Gastrocnemius medialis (tissue), 4 donors: ENCODE measurements around the gene HOXA6. TPM values are rescaled to one million over a fixed set of nuclear protein-coding genes. Genes with fewer than 3 reads are reported as not detected.

Experiments used
- ATAC-seq, 2 donors: fragments of 150-250 bp; one replicate each; pipeline ENCODE4 v1.9.1; 2016
- DNase-seq, 2 donors: peaks; one replicate each; pipeline ENCODE4 v3.0.0-alpha.2; 2019
- H3K27ac ChIP-seq, 4 donors: fragments of 200-600 bp; sonication (generic); 1 replicate in 1 of 4; 2 replicates in 3 of 4; pipeline ENCODE4 v1.5.1; 2016 to 2018; ENCODE audit warnings: mild to moderate bottlenecking in 2 of 4, moderate library complexity in 1 of 4
- H3K27me3 ChIP-seq, 3 donors: fragments of 200-600 bp; sonication (generic) in 2 of 3; 1 replicate in 1 of 3; 2 replicates in 2 of 3; pipeline versions ENCODE4 v1.5.1 to v1.6.0; 2016 to 2019; ENCODE audit warnings: mild to moderate bottlenecking in 1 of 3, moderate library complexity in 1 of 3
- H3K36me3 ChIP-seq, 2 donors: fragments of 200-600 bp; sonication (generic) in 1 of 2; one replicate each; pipeline ENCODE4 v1.5.1; 2017 to 2018
- H3K4me1 ChIP-seq, 2 donors: fragments of 200-600 bp; sonication (generic) in 1 of 2; one replicate each; pipeline ENCODE4 v1.5.1; 2016 to 2017; ENCODE audit warnings: mild to moderate bottlenecking in 2 of 2
- H3K4me3 ChIP-seq, 4 donors: fragments of 200-600 bp; sonication (generic) in 3 of 4; 1 replicate in 1 of 4; 2 replicates in 3 of 4; pipeline ENCODE4 v1.5.1; 2016 to 2019; ENCODE audit warnings: mild to moderate bottlenecking in 2 of 4
- H3K9me3 ChIP-seq, 3 donors: fragments of 200-600 bp; sonication (generic) in 2 of 3; 1 replicate in 1 of 3; 2 replicates in 2 of 3; pipeline ENCODE4 v1.5.1; 2016 to 2019
- CTCF ChIP-seq, 5 experiments: fragments of 450-650 bp in 3 of 5; fragments of 200-600 bp in 2 of 5; sonication (generic) in 2 of 5; IDR thresholded peaks in 4 of 5; conservative IDR thresholded peaks in 1 of 5; 1 replicate in 4 of 5; 2 replicates in 1 of 5; pipeline ENCODE4 v1.5.1; 2016 to 2019; ENCODE audit warnings: antibody characterized with exemption in 5 of 5, mild to moderate bottlenecking in 3 of 5, moderate library complexity in 3 of 5
- POLR2A ChIP-seq, 2 donors: fragments of 450-650 bp; IDR thresholded peaks; one replicate each; pipeline ENCODE4 v1.6.1; 2017; ENCODE audit warnings: antibody characterized with exemption in 2 of 2, mild to moderate bottlenecking in 2 of 2, moderate library complexity in 2 of 2
- in situ Hi-C, 4 donors: fragments of 200-750 bp; cut with MboI; loops; one replicate each; pipeline versions ENCODE4 v1.15.0 to v1.8.0; 2017; ENCODE audit warnings: low sequenced_read_pairs in 4 of 4
- intact Hi-C: fragments of 100-400 bp; cut with DNase I; formaldehyde crosslinking; loops from one replicate; pipeline ENCODE4 v1.15.1; 2023; ENCODE audit warnings: low total_unique reads
- total RNA-seq, 4 donors: library from RNA; depleted of rRNA; stranded (reverse); fragments of >200 nt; gene quantifications; one replicate each; pipeline versions ENCODE4 v1.1.0 to v1.2.3, GENCODE V29; 2016

HOXA6 gene
- total RNA-seq, 4 donors from 2014 or later = 2.6 to 5.6 (median 4.2) TPM

GRCh38 chr7:27189997-27190748 is 42.6 kb upstream of the HOXA6 start:
- H3K27ac ChIP-seq = peak overlapping the region; percentile 90 to 99 (median 95)
- no peaks in the 10 kb centered on the region for H3K9me3 ChIP-seq
- intact Hi-C loops = loop anchor here (5.0 to 10.0 kb wide), 4 partner anchors 552 to 1435 kb away; partner anchors contain the start of genes CREB5 and TAX1BP1
- ATAC-seq (peak in 1 of 2 donors; percentile 3), DNase-seq (peak in 1 of 2 donors; percentile 57)
- in situ Hi-C loops = loop anchor here (10.0 to 25.0 kb wide), 8 partner anchors 475 to 1428 kb away; partner anchors contain the start of genes CREB5 (in 1 of the 4) and HIBADH (in 1 of the 4)
- no peak for TF ChIP-seq CTCF (IDR thresholded peaks at IDR 0.05 in 4 of 5, conservative IDR thresholded peaks at IDR 0.05 in 1 of 5)
- TF ChIP-seq POLR2A (IDR thresholded peaks at IDR 0.05) = no peak
- peak overlapping the region in 1 of 4 donors; percentile 63 for H3K4me3 ChIP-seq
- H3K4me1 ChIP-seq = peaks cover 14 to 49% of the 10 kb centered on the region in 2 donors
- H3K36me3 ChIP-seq = no peaks in the 10 kb centered on the region
- H3K27me3 ChIP-seq = peaks cover 0 to 11% (median 6%) of the 10 kb centered on the region in 3 donors

- Histone ChIP-seq H3K9me3 (no peaks in the 10 kb centered on the region), H3K4me3 (peak overlapping the region; percentile 37 to 73 (median 52)), H3K27me3 (peaks cover 0 to 7% (median 6%) of the 10 kb centered on the region in 3 donors), H3K27ac (peak overlapping the region; percentile 90 to 99 (median 95)), H3K36me3 (no peaks in the 10 kb centered on the region), H3K4me1 (peaks cover 14 to 45% of the 10 kb centered on the region in 2 donors)
- intact Hi-C loops = loop anchor here (5.0 to 10.0 kb wide), 2 partner anchors 1223 to 1435 kb away; partner anchors contain the start of gene CREB5
- no peak for TF ChIP-seq CTCF (IDR thresholded peaks at IDR 0.05 in 4 of 5, conservative IDR thresholded peaks at IDR 0.05 in 1 of 5)
- TF ChIP-seq POLR2A (IDR thresholded peaks at IDR 0.05) = peak; percentile 57 to 66
- DNase-seq (peak in 1 of 2 donors; percentile 78), ATAC-seq (peak; percentile 8)
- in situ Hi-C loops = loop anchor here in 3 of 4 donors (10.0 to 25.0 kb wide), 5 partner anchors 898 to 1427 kb away; partner anchors contain the start of gene CREB5 (in 1 of the 3)
Observed at GRCh38 chr7:27189295-27189996, 41.9 kb upstream of the HOXA6 start.

- peak in 1 of 2 donors; percentile 57 for DNase-seq
- H3K4me1 ChIP-seq = peaks cover 14 to 38% of the 10 kb centered on the region in 2 donors
- intact Hi-C loops (loop anchor here (5.0 to 10.0 kb wide), 2 partner anchors 1224 to 1436 kb away; partner anchors contain the start of gene CREB5), in situ Hi-C loops (loop anchor here in 3 of 4 donors (10.0 to 25.0 kb wide), 5 partner anchors 899 to 1426 kb away; partner anchors contain the start of gene CREB5 (in 1 of the 3))
- H3K27me3 ChIP-seq = peaks cover 0 to 9% (median 6%) of the 10 kb centered on the region in 3 donors
- H3K9me3 ChIP-seq = no peaks in the 10 kb centered on the region
- peak overlapping the region; percentile 37 to 73 (median 52) for H3K4me3 ChIP-seq
- TF ChIP-seq POLR2A (IDR thresholded peaks at IDR 0.05) (no peak), CTCF (IDR thresholded peaks at IDR 0.05 in 4 of 5, conservative IDR thresholded peaks at IDR 0.05 in 1 of 5) (no peak)
- no peaks in the 10 kb centered on the region for H3K36me3 ChIP-seq
- ATAC-seq = no peak
- peak overlapping the region; percentile 90 to 99 (median 95) for H3K27ac ChIP-seq
Observed at GRCh38 chr7:27188386-27189294, 41.1 kb upstream of the HOXA6 start.
